Activated CD4-positive, alpha-beta T cell treated with anti-CD3 and anti-CD28 coated beads for 24 hours (primary cell): ENCODE results near the gene SLC30A9.

ENCODE experiments used
- DNase-seq, 2 donors: peaks; one replicate each; pipeline ENCODE4 v3.0.0-alpha.2; 2020; ENCODE audit warnings: low read depth in 2 of 2

The SLC30A9 gene

GRCh38 chr4:42136371-42136770 lies 146.0 kb downstream of the SLC30A9 start:
- no peak for DNase-seq
